GM12801 (cell line): ENCODE results near the gene TRIO.

Experiments
- TF ChIP-seq, protein P1 (sequence below): IDR thresholded peaks from one replicate; pipeline ENCODE4 v1.5.1; 2011; ENCODE audit warnings: control low read depth; ENCODE audit not compliant: insufficient read length; ENCODE audit errors: extremely low read depth

TRIO gene

DNA sequence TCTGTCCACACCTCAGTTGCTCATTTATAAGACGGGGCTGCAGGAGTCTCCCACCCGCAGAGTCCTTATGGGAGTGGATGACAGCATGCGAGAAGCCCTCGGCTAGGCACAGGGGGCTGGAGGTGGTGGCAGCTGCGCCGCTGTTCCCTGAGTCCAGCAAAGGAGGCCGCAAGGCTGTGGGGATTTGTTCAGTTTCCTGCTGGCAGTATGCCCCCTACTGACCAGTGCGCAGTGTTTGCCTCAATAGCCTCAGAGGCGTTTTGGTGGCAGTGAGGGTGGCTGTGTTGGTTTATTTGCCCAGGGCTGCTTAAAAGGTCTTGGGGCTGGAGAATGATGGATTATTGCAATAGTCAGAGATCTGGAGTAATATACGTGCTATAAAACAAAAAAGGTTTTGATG lies 262.1 kb downstream of the TRIO start:
- TF ChIP-seq, protein P1, sequence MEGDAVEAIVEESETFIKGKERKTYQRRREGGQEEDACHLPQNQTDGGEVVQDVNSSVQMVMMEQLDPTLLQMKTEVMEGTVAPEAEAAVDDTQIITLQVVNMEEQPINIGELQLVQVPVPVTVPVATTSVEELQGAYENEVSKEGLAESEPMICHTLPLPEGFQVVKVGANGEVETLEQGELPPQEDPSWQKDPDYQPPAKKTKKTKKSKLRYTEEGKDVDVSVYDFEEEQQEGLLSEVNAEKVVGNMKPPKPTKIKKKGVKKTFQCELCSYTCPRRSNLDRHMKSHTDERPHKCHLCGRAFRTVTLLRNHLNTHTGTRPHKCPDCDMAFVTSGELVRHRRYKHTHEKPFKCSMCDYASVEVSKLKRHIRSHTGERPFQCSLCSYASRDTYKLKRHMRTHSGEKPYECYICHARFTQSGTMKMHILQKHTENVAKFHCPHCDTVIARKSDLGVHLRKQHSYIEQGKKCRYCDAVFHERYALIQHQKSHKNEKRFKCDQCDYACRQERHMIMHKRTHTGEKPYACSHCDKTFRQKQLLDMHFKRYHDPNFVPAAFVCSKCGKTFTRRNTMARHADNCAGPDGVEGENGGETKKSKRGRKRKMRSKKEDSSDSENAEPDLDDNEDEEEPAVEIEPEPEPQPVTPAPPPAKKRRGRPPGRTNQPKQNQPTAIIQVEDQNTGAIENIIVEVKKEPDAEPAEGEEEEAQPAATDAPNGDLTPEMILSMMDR: no peak

DNA sequence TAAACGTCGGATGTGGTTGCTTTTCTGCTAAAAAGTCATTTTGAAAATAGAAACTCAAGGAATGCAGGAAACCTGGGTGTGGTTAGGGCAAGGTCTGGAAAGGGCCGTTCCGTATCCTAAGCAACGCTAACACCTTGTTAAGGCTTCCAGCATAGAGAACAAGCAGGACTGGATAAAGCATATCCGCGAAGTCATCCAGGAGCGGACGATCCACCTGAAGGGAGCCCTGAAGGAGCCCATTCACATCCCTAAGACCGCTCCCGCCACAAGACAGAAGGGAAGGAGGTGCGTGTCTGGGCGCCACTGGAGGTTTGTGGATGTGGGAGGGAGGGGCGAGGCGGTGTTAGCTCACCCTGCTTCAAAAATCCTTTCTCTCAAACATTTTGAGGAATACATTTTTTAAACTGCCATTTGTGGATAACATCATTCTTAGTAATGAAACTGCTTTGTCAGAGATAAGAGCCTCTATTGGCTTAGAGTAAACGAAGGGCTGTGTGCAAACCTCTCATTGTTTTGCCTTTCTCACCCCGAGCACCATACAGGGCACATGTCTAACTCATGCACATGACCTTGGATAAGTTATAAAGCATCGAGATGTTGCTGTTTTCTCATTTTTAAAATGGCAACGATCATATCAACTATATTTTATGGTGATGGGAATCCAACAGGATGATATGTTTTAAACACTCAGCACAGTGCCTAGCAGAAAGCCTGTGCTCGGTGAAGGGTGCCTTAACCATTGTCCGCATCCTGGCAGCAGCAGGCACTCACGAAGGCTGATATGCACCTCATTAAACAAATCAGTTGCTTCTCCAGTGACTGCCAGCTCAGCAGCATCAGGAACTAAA lies 262.8 kb downstream of the TRIO start:
- TF ChIP-seq, protein P1: no peak

DNA sequence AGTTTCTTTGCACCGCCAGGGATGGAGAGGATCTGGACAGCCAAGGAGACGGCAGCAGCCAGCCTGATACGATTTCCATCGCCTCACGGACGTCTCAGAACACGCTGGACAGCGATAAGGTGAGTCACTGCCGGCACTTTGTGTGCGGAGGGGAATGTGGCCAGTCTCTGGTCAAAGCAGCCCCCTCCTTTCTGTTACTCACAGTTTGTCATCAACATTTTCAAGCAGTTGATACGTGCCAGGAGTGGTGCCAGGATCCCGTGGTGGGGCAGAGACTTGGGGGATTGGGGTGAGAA lies 263.4 kb downstream of the TRIO start:
- TF ChIP-seq, protein P1: no peak

DNA sequence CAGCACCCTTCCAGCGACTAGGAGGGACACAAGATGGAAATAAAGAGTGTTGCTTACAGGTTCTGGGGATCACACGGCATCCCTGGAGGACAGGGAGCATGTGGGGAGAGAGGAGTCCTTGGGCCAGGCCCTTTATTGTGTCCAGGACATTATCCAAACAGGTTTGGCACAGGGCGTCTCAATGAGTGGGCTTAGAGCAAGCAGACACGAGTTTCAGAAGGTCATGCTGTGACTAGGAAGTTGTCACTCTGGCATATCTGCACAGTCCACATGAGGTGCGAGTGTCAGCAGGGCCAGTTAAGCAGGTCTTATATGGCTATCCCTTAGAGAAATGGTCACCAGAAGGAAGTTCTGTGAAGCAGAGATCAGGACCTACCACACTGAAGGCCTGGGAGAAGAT lies 263.9 kb downstream of the TRIO start:
- TF ChIP-seq, protein P1: no peak

DNA sequence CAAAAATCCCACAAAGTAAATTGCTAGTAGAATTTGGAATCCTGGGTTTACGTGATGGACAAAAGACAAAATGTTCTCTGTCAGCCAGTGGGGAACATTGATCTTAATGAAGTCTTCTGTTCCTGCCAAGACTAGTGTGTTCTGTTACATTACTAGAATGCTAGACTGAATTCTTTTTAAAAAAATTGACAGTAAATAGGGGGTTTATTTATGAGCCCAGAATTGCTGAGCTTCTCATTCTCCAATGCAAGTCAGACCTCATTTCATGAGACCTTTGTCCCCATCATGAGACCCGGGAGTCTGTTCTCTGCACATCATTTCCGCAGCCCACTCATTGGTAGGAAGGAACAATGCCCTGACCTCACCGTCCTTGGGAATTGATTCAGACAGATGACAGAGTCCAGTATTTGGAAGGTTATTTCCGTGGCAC lies 264.6 kb downstream of the TRIO start:
- TF ChIP-seq, protein P1: no peak

DNA sequence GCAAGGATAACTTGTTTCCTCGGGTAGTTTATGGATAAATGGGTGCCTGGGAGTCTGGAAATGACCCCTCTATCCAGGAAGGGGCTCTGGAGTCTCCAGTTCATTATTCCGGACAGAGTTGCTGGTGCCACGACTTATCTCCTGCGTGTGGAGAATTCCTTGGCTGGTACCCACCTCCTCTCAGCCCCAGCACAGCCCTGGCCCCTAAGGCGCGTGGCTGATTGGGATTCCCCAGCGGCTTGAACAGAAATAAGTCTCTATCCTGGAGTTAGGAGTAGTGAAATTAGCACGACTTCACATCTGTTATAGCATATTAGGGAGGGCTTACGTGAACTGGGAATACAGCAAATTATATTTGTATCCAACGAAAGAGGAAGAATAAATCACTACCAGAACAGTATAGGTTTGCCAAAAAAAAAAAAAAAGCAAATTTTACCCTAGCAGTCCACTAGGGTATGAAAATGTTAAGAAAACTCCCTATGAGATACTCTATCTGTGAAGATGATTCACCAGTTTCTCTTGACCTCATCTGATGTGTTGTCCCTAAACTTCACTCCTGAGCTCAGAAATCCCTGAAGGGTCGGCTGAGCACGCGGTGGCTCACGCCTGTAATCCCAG lies 265.9 kb downstream of the TRIO start:
- TF ChIP-seq, protein P1: no peak

DNA sequence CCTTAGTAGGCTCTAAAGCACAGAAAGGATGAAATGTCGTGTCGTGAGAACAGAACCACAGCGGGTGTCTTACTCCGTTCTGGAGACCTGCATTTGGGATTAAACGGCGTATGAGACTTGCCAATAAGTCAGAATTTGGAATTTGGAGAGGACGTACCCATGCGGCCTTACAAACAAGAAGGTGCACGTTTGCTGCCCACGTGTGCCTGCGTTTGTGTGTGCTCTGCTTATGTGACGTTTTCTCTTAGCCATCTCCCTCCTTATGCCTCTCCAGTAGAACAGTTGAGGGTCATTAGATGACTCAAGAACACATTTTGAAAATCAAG lies 266.9 kb downstream of the TRIO start:
- TF ChIP-seq, protein P1: no peak
